Posterior cingulate gyrus (tissue), 11 donors: ENCODE measurements around the gene GORAB.

Experiments
- DNase-seq, 10 donors: peaks; one replicate each; pipeline versions ENCODE4 v3.0.0 to v3.0.0-alpha.2; 2020 to 2021; ENCODE audit warnings: mixed read lengths in 3 of 10
- intact Hi-C: fragments of 100-400 bp; cut with DNase I; formaldehyde crosslinking; loops from one replicate; pipeline ENCODE4 v1.15.1; 2023

GORAB gene

GRCh38 chr1:170537798-170538503 is 6.0 kb downstream of the GORAB start:
- intact Hi-C loops, result loop anchor here (10.0 kb wide), 1 partner anchor 463 kb away; the partner anchor contains the start of gene KIFAP3
- DNase-seq, result no peak

- intact Hi-C loops, result loop anchor here (10.0 kb wide), 1 partner anchor 464 kb away; the partner anchor contains the start of gene KIFAP3
- DNase-seq, result no peak
Measured at GRCh38 chr1:170538687-170539086, 6.7 kb downstream of the GORAB start.

- DNase-seq, result no peak
- intact Hi-C loops, result loop anchor here (10.0 kb wide), 1 partner anchor 464 kb away; the partner anchor contains the start of gene KIFAP3
Measured at GRCh38 chr1:170539154-170539553, 7.2 kb downstream of the GORAB start.

GRCh38 chr1:170544624-170545023 is 12.7 kb downstream of the GORAB start:
- DNase-seq, result no peak
- intact Hi-C loops, result no loop called here

- intact Hi-C loops, result no loop called here
- no peak for DNase-seq
Measured at GRCh38 chr1:170545476-170545875, 13.5 kb downstream of the GORAB start.

- DNase-seq, result no peak
- intact Hi-C loops, result no loop called here
Measured at GRCh38 chr1:170547255-170547654, 15.3 kb downstream of the GORAB start.

- intact Hi-C loops, result no loop called here
Measured at GRCh38 chr1:170548497-170548896, 16.5 kb downstream of the GORAB start.

GRCh38 chr1:170555370-170555769 is 23.4 kb downstream of the GORAB start:
- intact Hi-C loops, result no loop called here
- DNase-seq, result no peak

More at GRCh38 chr1:170548497-170548896, 16.5 kb downstream of the GORAB start:
- DNase-seq, result no peak

GRCh38 chr1:170556917-170557316 is 25.0 kb downstream of the GORAB start:
- intact Hi-C loops, result no loop called here
- DNase-seq, result no peak

GRCh38 chr1:170558731-170559130 is 26.8 kb downstream of the GORAB start:
- DNase-seq, result no peak
- intact Hi-C loops, result no loop called here

GRCh38 chr1:170559166-170559565 is 27.2 kb downstream of the GORAB start:
- intact Hi-C loops, result no loop called here

GRCh38 chr1:170560681-170561285 is 28.8 kb downstream of the GORAB start:
- intact Hi-C loops, result no loop called here

More at GRCh38 chr1:170559166-170559565, 27.2 kb downstream of the GORAB start:
- DNase-seq, result no peak

GRCh38 chr1:170562646-170563338 is 30.8 kb downstream of the GORAB start:
- DNase-seq, result peak in 1 of 10 donors; percentile 63
- intact Hi-C loops, result no loop called here

More at GRCh38 chr1:170560681-170561285, 28.8 kb downstream of the GORAB start:
- DNase-seq, result no peak

GRCh38 chr1:170567214-170567613 is 35.2 kb downstream of the GORAB start:
- DNase-seq, result no peak
- intact Hi-C loops, result no loop called here

GRCh38 chr1:170568197-170568596 is 36.2 kb downstream of the GORAB start:
- no peak for DNase-seq
- intact Hi-C loops, result no loop called here

GRCh38 chr1:170576980-170577379 is 45.0 kb downstream of the GORAB start:
- intact Hi-C loops, result no loop called here

GRCh38 chr1:170578359-170578758 is 46.4 kb downstream of the GORAB start:
- intact Hi-C loops, result no loop called here
- no peak for DNase-seq

More at GRCh38 chr1:170576980-170577379, 45.0 kb downstream of the GORAB start:
- no peak for DNase-seq

- DNase-seq, result no peak
- intact Hi-C loops, result loop anchor here (10.0 kb wide), 1 partner anchor 84 kb away; the partner anchor contains the start of gene PRRX1
Measured at GRCh38 chr1:170580636-170581440, 48.9 kb downstream of the GORAB start.

- intact Hi-C loops, result loop anchor here (10.0 kb wide), 1 partner anchor 82 kb away; the partner anchor contains the start of gene PRRX1
- DNase-seq, result no peak
Measured at GRCh38 chr1:170583186-170583585, 51.2 kb downstream of the GORAB start.
